Endothelial cell (in vitro differentiated cells): ENCODE results near the gene EPS8L3. TPM values are rescaled to one million over a fixed set of nuclear protein-coding genes. Genes with fewer than 3 reads are reported as not detected.

ENCODE experiments used
- DNase-seq: peaks from one replicate; pipeline ENCODE4 v3.0.0; 2021; ENCODE audit warnings: low spot score
- H3K27ac Mint-ChIP-seq: one replicate; pipeline ENCODE4 v1.8.0; 2021; ENCODE audit warnings: mixed read lengths, inconsistent platforms; ENCODE audit not compliant: unreplicated experiment
- H3K27me3 Mint-ChIP-seq: one replicate; pipeline ENCODE4 v1.8.0; 2021; ENCODE audit warnings: mild to moderate bottlenecking, moderate library complexity, mixed read lengths, inconsistent platforms; ENCODE audit not compliant: unreplicated experiment
- H3K36me3 Mint-ChIP-seq: one replicate; pipeline ENCODE4 v1.8.0; 2021; ENCODE audit warnings: mild to moderate bottlenecking, low read depth, mixed read lengths, inconsistent platforms; ENCODE audit not compliant: unreplicated experiment
- H3K4me1 Mint-ChIP-seq: one replicate; pipeline ENCODE4 v1.8.0; 2021; ENCODE audit warnings: mild to moderate bottlenecking, mixed read lengths, inconsistent platforms; ENCODE audit not compliant: unreplicated experiment
- H3K4me3 Mint-ChIP-seq: one replicate; pipeline ENCODE4 v1.8.0; 2021; ENCODE audit warnings: mild to moderate bottlenecking, mixed read lengths, inconsistent platforms; ENCODE audit not compliant: unreplicated experiment
- H3K9me3 Mint-ChIP-seq: one replicate; pipeline ENCODE4 v1.8.0; 2021; ENCODE audit warnings: mixed read lengths, inconsistent platforms; ENCODE audit not compliant: unreplicated experiment
- total RNA-seq: library from RNA; stranded (reverse); fragmentation: NEBNext Ultra II Directional; extraction: Animal tissue kit (Norgen Biotek cat#: 25700); gene quantifications from one replicate; pipeline ENCODE4 v1.2.1, GENCODE V29; 2021; ENCODE audit not compliant: unreplicated experiment
- TF ChIP-seq, protein P1 (sequence below): fragments of 200-600 bp; sonication (generic); IDR thresholded peaks from one replicate; pipeline ENCODE4 v1.5.0; 2021; ENCODE audit warnings: antibody characterized with exemption; ENCODE audit not compliant: unreplicated experiment

Gene EPS8L3
- total RNA-seq, 1 donor from 2014 or later: not detected

DNA sequence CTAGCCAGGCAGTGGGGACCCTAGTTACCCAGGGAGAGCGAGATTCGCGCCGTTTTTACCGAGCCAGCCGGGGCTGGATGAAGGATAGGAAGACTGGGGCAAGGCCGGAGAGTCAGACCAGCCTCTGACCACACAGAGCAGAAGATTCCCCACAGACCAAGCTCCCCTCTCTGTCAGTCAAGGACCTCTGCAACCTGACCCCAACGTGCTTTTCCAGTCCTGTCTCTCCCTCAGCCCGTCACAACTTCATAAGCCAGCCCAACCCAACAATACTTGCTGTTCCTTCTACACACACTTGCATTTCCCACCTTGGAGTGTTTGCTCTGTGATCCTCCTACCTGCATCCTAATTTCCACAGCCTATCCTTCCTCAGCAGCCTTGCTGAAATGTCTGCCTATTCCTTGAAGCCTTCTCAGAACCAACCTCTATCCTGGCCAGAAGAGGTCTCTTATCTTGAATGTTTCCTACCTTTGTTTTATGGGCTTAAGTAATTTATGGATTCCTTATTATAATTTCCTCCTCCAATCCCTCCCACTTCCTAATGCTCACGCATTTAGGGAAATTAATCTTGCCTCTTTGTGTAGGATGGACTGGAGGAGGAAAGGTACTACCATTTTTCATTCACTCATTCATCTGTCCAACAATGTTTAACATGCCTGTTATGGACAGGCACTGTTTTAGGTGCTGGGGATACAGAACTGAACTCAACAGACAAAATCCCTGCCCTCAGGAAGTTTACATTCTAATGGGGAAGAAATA is 22.9 kb downstream of the EPS8L3 start, which contains the start of gene GSTM3:
Gene GSTM3, minus strand, starts transcription at position 424 of the 759 bp plus-strand sequence. CDS start 751 bp downstream, outside the sequence.
- H3K9me3 Mint-ChIP-seq: no peaks in the 10 kb centered on the region
- H3K4me1 Mint-ChIP-seq: peaks cover 16% of the 10 kb centered on the region
- peaks cover 5% of the 10 kb centered on the region for H3K27me3 Mint-ChIP-seq
- H3K36me3 Mint-ChIP-seq: peaks cover 21% of the 10 kb centered on the region
- TF ChIP-seq, protein P1, sequence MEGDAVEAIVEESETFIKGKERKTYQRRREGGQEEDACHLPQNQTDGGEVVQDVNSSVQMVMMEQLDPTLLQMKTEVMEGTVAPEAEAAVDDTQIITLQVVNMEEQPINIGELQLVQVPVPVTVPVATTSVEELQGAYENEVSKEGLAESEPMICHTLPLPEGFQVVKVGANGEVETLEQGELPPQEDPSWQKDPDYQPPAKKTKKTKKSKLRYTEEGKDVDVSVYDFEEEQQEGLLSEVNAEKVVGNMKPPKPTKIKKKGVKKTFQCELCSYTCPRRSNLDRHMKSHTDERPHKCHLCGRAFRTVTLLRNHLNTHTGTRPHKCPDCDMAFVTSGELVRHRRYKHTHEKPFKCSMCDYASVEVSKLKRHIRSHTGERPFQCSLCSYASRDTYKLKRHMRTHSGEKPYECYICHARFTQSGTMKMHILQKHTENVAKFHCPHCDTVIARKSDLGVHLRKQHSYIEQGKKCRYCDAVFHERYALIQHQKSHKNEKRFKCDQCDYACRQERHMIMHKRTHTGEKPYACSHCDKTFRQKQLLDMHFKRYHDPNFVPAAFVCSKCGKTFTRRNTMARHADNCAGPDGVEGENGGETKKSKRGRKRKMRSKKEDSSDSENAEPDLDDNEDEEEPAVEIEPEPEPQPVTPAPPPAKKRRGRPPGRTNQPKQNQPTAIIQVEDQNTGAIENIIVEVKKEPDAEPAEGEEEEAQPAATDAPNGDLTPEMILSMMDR: no peak
- H3K4me3 Mint-ChIP-seq: peak within 1 kb of the TSS; percentile 84
- H3K27ac Mint-ChIP-seq: peak within 1 kb of the TSS; percentile 38
- no peak for DNase-seq

DNA sequence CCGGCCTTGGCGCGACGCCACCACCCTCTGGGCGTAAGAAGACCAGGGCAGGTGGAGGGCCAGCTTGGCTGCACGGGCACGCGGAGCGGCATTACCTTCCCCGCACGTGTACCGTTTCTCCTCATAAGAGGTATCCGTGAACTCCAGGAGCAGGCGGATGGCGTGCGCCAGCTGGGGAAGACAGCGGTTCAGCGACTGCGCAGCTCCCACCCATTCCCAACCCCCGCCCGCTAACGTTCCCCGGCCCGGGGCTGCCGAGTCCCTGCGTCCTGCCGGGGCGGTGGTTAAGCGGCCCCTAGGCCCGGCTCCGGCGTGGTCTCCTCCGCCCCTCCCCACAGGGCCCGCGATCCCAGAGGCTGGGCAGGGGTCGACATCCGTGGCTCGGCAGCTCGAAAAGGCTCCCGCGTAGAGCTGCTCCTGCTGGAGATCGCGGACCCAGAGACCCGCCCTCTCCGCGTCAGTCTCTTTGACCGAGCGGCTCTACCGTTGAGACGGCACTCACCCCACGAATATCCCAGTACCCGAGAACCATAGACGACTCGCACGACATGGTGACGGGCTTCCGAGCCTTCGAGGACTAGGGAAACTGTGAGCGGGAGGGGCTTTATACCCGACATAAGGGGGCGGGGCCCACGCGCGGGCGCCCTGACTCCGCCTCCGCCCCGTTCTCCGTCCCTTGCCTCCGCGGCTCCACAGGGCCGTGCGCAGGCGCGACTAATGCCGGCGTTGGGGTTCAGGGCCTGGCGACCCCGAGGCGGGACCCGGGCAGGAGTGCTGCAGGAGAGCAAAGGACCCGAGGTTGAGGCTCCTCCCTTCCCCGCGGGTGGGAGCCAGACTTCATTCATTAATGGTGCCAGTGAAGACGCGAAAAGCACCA is 23.7 kb downstream of the EPS8L3 start:
- Mint-ChIP-seq H3K27ac (no peak overlapping the region), H3K4me3 (peak overlapping the region; percentile 84), H3K36me3 (peaks cover 21% of the 10 kb centered on the region), H3K4me1 (peaks cover 16% of the 10 kb centered on the region), H3K27me3 (peaks cover 5% of the 10 kb centered on the region), H3K9me3 (no peaks in the 10 kb centered on the region)
- TF ChIP-seq, protein P1: no peak
- DNase-seq: peak; percentile 60

DNA sequence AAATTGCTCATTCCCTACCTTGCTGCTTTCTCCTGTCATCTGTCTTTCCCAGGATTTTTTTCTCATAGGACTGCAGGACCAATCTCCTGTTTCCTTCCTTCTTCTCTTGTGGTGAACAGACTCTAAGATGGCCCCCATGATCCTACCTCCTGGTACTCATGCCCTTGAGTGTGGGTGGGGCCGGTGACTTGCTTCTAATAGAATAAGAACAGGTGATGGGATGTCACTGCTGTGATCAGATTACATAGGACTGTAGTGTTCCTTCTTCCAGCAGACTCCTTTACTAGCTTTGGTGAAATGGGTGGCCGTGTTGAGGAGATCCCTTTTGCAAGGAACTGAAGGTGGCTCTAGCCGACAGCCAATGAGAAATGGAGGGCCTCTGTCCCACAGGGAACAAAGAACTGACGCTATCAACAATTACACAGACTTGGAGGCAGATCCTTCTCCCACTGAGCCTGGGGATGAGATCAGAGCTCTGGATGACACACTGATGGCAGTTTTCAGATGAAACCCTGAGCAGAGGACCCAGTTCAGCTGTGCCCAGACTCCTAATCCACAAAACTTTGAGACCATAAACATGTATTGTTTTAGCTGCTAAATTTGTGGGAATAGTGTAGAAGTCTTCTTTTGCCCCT is 30.4 kb downstream of the EPS8L3 start:
- H3K9me3 Mint-ChIP-seq: no peaks in the 10 kb centered on the region
- H3K4me3 Mint-ChIP-seq: no peak overlapping the region
- peaks cover 6% of the 10 kb centered on the region for H3K4me1 Mint-ChIP-seq
- H3K36me3 Mint-ChIP-seq: peaks cover 20% of the 10 kb centered on the region
- DNase-seq: no peak
- TF ChIP-seq, protein P1: no peak
- no peak overlapping the region for H3K27ac Mint-ChIP-seq
- H3K27me3 Mint-ChIP-seq: peaks cover 3% of the 10 kb centered on the region

DNA sequence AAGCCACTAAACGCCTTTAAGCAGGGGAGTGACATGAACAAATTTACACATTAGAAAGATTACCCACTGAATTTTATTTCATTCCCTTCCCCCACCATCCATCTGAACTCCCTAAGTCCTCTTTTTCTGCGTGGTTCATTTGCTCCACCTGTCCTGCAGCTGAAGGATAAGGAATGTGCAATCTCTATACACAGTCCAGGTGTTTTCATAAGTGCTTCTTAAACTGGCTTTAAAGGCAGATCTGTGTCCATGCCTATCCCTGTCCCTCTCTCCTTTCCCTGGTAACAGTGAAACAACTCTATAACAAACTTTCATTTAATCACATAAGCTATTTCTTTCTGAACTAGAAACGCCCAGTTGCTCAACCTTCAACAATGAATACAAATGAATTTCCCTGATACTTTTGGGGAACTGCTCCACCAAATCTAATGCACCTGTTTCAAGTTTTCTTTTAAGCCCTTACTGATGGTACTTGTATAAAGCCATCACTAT is 31.3 kb downstream of the EPS8L3 start:
- H3K4me3 Mint-ChIP-seq: no peak overlapping the region
- no peak overlapping the region for H3K27ac Mint-ChIP-seq
- no peak for DNase-seq
- TF ChIP-seq, protein P1: no peak
- peaks cover 6% of the 10 kb centered on the region for H3K4me1 Mint-ChIP-seq
- peaks cover 1% of the 10 kb centered on the region for H3K27me3 Mint-ChIP-seq
- peaks cover 15% of the 10 kb centered on the region for H3K36me3 Mint-ChIP-seq
- no peaks in the 10 kb centered on the region for H3K9me3 Mint-ChIP-seq
